Uterine smooth muscle cell (primary cell): ENCODE data around the gene SCAF11. TPM values are rescaled to one million over a fixed set of nuclear protein-coding genes. Genes with fewer than 3 reads are reported as not detected.

Experiments used
- total RNA-seq: library from RNA; depleted of rRNA; stranded (reverse); fragments of >200 nt; gene quantifications from 2 replicates; pipeline ENCODE4 v1.2.3, GENCODE V29; 2014

SCAF11 gene
- 52.1 and 55.0 TPM in 2 replicates for total RNA-seq

GRCh38 chr12:45990468-45991283 is at the start of gene SCAF11:
Gene SCAF11 (minus strand): TSS chr12:45990574. CDS start chr12:45964167, 26,407 bp downstream.

